HG03108 (cell line): ENCODE measurements around the gene C10orf105.
A peak's percentile ranks its signal among the peaks of the same experiment; 100 is the strongest.

Source experiments
- ATAC-seq: cut with Tn5 transposase; IDR thresholded peaks from one replicate; pipeline ENCODE4 v1.9.1; 2021; ENCODE audit warnings: moderate library complexity; ENCODE audit not compliant: unreplicated experiment

The C10orf105 gene

GRCh38 chr10:71703577-71703976, 16.0 kb downstream of the C10orf105 start:
- ATAC-seq = no peak

DNA sequence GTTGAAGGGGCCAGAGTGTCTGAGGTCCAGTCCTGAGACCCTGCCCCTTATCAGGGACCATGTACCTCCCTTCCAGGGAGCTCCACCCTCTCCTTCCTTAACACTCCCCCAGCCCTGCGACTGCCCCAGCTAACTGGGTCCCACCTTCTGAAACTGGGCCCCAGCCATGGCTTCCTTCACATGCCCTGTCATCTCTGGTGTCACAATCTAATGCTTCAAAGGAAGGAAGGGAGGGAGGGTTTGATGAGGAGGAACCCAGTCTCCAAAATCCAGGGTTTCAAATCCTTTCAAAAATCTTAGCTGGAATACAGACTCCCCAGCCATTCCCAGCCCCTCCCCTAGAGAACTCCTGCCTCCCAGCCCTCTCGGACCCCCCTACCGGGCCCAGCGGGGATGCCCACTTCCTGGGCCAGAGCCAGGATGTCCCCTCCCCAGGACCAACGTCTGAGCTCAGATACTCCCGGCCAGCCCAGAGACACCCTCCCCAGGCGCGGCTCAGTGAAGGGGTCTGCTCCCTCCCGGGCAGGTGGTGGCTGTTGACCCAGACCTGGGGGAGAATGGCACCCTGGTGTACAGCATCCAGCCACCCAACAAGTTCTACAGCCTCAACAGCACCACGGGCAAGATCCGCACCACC, 18.0 kb downstream of the C10orf105 start:
- no peak for ATAC-seq

DNA sequence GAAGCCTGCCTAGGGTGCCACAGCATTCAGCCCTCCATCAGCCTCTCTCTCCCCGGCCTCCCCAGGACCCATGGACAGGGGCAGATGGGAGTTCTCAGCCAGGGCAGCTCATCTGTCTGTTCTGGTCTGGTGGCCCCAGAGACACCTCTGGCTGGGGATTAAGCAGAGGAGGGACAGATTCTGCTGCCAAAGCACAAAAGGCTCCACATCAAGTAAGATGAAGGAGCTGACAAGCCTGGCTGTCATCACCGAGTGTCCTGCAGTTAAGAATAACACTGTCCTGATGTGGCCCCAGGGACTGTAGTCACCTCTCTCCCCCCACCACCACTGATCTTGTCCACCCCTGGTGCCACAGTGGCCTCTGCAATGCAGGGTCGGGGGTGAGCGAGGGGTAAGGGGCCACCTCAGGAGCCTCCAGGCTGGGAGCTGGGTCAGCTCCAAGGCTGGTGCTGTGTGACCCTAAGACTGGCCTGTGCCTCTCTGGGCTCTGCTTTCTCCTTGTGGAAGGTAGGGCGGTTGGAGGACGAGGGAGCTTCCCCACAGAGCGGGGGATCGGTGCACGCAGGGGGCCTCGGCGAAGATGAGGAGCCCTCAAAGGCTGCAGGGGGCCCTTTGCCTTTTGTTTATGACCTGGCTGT, 18.7 kb downstream of the C10orf105 start:
- no peak for ATAC-seq

DNA sequence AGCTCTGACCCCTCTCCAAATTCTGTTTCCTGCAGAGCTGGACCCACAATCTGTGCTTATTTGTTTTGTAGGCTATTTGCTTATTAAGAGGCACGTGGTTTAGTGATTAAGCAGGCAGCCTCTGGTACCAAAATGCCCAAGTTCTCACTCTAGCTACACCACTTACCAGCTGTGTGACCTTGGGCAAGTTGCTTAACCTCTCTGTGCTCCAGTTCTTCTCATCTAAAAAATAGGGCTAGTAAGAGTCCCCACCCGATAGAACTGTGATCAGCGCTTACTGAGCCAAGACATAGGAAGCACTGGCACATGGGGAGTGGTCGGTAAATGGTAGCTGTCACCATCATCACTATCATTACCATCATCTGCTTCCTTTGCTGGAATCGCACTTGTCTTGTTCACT, 20.8 kb downstream of the C10orf105 start:
- no peak for ATAC-seq

DNA sequence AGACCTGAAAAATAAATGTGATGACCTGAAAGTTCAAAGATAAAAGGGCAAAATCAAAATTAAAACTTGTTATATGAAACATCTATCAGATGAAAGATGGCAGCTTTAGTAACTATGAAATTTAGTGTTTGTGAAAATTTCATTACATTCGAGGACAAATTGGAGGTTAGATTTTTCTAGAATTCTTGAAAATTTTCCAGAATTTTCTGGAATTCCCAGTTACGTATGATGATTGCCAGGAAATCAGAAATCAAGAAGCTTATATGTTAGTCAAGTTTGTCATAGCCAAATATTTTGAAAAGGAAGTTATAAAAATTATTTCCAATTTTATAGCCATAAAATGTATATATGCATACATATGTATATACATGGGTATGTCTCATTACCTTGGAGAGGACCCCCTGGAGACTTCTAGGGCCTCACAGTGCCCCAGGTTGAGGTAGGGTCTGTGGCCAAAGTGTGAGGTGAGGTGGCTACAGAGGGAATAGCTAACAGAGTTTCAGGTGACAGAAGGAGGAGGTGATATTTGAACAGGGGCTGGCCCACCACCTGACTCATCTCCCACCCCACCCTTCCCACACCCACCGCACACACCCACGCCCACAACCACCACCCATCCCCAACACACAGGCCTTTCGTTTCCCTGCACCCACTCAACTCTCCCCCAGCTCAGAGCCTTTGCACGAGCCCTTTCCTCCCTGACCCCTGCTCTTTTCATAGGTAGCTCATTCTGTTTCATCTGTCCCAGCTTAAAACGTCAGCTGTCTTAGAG, 21.5 kb downstream of the C10orf105 start:
- no peak for ATAC-seq

DNA sequence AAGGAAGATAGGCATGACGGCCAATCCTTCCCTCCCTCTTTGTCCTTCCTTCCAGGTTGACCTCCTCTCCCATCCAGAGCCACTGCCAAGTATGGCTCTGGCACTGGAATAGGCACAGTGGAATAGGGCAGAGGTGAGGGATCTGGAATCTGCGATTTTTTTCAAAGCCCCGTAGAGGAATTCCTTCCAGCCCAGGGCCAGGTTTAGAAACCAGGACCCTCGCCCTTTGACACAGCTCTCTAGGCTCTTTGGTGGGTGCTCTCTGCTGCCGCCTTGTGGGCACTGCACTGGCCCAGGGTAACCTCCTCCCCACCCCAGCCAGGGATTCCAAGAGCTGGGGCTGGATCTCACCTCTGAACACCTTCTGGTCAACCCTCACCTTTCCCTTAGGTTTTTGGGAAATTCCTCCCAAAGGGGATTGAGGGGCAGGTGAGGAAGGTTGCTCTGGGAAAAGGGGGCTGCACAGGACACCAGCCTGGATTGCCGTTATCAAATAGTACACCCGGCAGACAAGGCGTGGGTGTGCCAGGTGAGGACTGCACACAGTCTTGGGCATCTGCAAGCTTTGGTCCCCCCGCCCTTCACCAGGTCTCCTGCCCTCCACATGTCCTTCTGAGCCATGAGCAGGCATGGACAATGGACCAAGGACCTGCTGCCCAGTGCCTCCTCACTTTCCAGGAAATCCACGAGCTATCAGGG, 22.8 kb downstream of the C10orf105 start:
- no peak for ATAC-seq

- no peak for ATAC-seq
Observed at GRCh38 chr10:71695502-71696476, 23.8 kb downstream of the C10orf105 start.

GRCh38 chr10:71694567-71694968, 25.0 kb downstream of the C10orf105 start:
- ATAC-seq = peak; percentile 77

- peak; percentile 18 for ATAC-seq
Observed at GRCh38 chr10:71694039-71694501, 25.5 kb downstream of the C10orf105 start.

DNA sequence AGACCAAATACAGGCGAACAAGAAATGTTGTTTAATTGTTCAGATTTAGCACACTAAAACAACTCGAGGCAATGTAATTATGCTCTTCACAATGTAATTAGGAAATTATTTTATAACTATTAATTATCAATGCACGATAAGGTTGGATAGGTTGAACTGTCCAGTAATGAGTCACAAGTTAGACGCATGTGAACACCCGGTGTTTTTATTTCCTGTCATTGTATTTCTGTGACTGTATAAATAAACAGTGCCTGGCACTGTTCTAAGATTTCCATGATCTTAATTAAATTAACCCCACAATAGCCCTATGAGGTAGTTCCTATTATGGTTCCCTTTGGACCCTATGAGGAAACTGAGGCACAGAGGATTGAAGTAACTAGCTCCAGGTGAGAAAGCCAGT, 26.2 kb downstream of the C10orf105 start:
- ATAC-seq = no peak

DNA sequence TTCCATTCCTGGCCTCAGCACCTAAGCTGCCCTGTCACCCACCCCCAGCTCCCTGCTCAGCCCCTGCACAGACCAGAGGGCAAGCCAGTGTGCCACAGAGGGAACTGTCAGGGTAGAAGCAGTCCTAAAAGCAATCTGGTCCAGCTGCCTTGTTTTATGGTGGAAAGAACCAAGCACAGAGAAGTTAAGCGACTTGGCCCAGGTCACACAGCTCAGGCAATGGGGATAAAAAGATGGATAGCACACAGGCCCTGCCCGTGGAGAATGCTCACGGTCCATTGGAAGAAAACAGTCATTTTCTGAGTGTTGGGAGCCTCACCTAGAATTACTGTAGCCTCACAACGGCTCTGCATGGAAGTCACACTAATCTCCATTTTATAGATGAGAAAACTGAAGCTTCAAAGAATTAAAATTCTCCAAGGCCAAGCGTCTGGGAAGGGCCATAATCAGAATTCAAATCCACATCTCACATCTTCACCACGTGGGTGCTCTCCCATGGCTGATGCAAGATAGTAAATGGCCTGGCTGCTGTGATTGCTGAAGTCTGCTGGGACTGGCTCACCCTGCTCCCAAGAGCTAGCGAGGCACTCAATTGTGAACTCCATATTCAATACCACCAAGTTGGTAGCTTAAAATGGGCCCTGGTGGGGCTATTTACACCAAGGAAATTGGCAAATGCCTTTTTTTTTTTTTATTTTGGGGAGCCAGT, 26.8 kb downstream of the C10orf105 start:
- no peak for ATAC-seq

DNA sequence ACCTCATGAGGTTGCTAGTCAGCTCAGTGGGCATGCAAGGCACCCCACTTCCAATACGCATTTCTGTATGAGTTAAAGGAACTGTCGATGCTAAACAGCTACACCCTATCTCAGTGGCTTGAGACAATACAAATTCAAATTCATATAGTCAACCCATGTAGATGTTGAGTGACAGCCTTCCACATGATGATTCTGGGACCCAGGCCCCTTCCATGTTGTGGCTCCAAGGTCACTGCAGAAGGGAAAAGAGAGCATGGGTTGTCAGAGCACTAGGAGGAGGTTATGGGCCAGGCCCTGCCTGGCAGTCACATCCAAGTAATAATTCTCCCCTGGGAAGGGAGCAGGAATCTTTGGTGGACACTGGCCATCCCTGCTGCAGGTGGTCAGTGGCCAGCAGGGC, 28.2 kb downstream of the C10orf105 start:
- no peak for ATAC-seq

DNA sequence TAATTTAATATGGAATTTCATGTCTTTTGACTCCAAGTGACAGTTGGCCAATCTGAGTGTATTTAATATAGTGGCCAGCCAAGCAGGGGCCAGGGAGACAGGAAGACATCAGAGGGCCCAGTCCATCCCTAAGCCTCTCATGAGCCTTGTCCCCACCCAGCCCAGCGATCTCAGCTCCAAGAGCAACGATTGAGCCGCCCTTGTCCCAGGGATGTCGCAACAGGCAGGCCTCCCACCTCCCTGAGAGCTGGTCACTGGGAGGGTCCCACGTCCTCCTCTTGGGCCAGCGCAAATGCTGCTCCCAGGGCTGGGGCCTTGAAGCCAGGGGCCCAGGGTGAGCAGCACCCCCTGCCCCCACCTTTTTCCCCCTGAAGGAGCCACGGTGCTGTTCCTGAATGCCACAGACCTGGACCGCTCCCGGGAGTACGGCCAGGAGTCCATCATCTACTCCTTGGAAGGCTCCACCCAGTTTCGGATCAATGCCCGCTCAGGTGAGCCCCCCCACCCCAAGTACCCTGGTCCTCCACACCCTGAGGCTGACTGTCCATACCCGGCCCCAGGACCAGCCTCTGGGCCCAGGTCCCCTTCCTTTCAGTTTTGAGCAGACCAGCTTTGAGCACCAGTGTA, 29.4 kb downstream of the C10orf105 start:
- no peak for ATAC-seq

GRCh38 chr10:71688256-71688655, 31.3 kb downstream of the C10orf105 start:
- ATAC-seq = no peak

GRCh38 chr10:71687480-71687879, 32.1 kb downstream of the C10orf105 start:
- ATAC-seq = no peak

GRCh38 chr10:71687077-71687476, 32.5 kb downstream of the C10orf105 start:
- no peak for ATAC-seq

DNA sequence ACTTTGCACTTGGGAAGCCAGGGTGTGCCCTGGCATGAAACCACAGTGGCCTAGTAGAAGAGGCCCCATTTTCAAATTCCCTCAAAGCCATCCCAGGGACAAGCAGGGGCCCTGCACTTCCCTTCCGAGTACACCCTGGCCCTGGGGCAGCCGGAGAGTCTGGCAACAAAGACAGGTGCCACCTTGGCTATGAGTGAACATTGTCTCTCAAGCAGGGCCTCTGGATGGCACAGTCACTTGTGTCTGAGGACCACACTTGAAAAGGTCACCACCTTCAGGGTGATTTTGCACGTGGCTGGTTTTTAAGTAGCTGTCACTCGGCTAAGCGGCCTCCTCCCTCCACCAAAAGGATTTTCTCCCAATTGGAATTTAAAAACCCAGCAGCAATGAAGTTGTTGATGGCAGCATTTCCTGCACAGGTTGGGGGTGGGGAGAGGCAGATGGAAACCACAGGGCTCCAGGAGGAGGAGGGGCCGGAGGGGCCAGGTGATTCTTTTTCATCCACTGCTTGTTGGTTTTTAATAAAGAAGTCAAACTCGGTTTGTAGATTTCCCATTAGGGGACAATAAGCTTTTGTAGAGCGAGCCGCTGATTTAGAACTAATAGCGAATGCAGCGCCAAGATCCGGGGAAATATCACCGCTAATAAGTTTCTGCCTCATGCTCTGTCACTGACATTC, 33.9 kb downstream of the C10orf105 start:
- ATAC-seq = no peak

- no peak for ATAC-seq
Observed at GRCh38 chr10:71684356-71685173, 35.0 kb downstream of the C10orf105 start.
